ENCODE results near the gene C9. TPM values are rescaled to one million over a fixed set of nuclear protein-coding genes. Genes with fewer than 3 reads are reported as not detected.
"Not testable (repeated sequence)": the region's sequence is repeated elsewhere in the genome, so short reads cannot be mapped to it uniquely, and the experiment has no call there.

C9 gene
- polyA plus RNA-seq, 5 donors, result 0.15 TPM; not detected in 4

DNA sequence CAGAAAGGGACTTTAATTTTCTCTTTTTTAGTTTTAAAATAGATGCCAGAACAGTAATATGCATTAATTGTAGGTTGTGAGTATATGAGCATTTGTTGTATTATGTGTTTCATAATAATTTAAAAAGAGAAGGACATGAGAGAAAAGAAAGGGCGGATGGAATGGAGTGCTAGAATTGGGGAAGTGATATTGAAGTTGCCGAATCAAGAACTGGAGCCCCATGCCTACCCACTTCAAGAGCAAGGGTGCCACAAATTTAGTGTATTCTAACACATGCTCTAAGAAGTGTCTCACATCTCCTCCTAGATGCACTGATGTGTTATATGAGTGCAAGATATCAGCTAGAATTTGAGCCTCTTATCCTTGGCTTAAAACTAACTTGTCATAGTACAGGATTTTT is 101.3 kb downstream of the C9 start:
- DNase-seq, result no peak

DNA sequence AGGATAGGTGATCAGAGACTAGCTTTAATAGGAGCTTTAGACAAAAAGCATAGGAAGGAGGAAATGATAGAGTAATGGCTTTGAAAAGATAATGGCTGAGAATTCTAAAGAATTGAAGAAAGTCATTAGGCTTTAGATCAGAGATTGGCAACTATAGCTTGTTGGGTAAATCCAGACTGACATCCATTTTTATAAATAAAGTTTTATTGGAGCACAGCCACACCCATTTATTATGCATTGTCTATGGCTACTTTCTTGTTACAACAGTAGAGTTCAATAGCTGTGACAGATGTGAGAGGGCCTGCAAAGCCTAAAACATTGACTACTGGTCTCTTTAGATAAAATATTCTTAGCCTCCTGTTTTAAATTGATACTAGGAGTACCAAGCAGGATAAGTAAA is 104.2 kb downstream of the C9 start:
- DNase-seq, result no peak

DNA sequence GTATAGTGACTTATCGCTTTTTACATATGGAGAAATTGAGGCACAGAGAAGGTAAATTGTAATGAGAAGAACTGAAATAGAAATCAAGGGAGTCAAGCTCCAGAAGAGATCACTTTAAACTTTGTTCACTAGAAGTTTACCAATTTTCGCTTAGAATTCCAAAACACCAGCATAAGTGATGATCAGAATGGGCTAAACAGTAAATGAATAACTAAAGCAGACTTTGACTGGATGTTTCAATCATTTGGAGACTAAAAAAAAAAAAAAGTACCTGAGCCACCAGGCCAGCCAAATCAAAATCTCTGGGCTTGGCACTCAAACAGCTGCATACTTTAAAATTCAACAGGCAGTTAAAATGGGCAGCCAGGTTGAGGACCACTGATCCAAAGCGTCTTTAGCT is 106.7 kb downstream of the C9 start:
- DNase-seq, result no peak

DNA sequence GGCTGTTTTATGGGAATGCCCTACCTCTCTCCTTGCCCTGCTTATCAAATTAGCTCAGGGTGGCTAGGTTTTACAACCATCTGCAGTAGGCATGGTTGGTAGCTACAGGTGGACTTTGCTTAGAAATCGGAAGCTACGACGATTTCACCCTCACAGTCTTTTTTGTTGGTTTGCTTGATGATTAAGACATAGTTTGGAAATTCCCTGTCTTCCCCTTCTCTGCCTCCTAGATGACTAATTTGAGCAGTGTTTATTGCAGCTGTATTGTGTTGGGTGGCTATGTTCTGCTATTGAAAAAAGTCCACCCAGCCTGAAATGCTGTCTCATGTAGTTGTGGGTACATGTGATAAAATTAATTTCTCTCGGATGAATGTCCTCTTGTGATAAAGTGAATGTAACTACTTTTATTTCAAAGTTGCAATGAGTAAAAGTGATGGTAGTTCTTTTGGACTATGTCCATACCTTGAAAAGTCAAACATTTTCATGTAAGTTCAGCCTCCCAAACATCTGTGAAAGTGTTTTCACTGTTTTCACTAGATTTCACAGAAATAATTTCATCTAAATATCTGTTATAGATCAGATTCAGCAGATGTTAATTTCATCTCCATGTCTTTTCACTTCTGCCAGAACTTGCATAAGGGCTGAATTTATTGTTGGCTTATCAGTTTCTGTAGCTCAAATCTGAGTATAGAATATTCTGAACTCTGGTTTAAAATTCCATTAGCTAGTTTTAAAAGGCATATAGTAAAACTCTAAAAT is 107.6 kb downstream of the C9 start:
- no peak for DNase-seq

DNA sequence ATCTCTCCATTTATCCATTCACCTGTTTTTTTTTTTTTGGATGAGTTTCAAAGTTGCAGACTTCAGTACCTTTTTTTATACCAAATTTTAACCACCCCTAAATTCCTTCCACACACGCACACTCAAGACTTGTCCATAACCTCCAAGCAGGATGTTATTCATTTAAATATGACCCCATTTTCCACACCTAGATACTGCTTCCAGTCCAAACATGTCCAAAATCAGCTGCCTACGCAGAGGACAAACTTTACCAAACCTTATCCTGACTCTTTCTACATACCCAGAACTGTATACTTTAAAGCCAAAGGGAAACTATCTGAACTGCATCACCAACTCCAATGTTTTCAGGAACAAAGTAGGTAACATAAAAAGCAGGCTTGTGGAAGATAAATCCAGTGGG is 108.9 kb downstream of the C9 start:
- no peak for DNase-seq

DNA sequence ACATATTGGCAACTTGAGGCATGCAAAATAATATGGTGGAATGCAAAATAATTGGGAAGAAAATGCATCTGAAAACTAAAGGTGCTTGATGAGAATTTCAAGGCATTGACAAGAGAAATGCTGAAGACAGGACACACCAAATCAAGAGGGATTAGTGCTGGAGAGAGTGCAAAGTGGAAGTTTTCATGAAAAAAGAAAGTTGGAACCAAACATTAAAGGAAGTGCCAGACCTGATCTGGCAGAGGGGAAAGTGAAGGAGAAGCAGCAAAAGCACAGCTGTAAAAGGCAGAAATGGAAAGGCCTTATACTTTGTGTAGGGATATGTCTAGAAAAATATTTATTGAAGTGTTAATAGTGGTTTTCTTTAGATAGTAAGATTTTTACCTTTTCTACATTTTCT is 109.6 kb downstream of the C9 start:
- no peak for DNase-seq

DNA sequence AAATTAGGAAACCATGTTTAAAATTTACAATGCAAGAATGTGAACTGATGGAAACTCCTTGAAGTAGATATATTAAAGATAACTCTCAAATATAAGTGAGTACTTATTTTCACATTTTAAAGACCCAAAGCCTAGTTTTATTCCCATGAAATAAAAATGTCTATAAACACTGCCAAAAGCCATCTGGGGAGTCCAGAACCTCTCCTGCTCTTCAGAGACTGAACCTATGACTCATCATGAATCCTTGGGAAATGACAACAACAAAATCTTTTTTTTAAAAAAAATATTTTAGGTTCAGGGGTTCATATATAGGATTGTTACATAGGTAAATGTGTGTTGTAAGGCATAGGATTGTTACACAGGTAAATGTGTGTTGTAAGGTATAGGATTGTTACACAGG is 111.1 kb downstream of the C9 start:
- DNase-seq, result no peak

DNA sequence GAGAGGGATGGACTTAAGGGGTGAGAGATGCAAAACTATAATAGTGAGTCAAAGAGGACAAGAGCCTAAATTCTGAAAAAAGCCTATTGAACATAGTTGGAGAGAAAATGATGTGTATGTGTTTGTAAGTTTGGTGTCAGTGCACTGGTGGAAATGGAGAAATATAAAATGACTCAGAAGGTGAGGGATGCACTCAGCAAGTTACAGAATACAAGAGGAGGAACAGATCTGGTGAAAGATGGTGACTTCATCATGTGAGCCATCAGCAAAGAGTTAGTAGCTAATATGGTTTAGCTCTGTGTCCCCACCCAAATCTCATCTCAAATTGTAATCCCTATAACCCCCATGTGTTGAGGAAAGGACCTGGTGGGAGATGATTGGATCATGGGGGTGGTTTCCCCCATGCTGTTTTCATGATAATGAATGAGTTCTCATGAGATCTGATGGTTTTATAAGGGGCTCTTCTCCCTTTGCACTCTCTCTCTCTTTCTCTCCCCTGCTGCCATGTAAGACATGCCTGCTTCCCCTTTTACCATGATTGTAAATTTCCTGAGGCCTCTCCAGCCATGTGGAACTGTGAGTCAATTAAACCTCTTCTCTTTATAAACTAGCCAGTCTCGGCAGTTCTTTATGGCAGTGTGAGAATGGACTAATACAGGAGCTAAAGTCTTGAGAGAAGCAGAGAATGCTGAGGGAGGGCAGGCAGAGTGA is 114.6 kb downstream of the C9 start:
- DNase-seq, result no peak

DNA sequence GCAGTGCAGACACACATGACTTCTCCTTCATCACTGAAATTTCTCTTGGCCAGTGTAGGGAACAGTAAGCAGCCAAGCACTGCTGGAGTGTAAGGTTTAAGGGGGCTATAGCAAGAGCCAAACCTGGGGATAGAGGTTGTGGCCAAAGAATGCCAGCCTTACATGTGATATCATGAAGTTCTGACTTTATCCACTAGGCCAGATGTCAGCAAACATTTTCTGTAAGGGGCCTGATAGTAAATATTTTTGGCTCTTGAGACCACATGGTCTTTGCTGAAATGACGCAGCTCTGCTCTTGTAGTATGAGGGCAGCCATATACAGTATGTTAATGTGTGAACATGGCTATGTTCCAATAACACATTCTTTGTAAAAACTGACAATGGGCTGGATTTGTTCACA is 115.2 kb downstream of the C9 start:
- no peak for DNase-seq

DNA sequence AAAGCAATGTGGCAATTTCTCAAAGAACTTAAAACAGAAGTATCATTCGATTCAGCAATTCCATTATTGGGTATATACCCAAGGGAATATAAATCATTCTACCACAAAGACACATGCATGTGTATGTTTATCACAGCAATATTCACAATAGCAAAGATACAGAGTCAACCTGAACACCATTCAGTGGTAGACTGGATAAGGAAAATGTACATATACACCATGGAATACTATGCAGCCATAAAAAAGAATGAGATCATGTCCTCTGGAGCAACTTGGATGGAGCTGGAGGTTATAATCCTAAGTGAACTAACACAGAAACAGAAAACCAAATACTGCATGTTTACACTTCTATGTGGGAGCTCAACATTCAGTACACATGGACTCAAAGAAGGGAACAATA is 123.5 kb downstream of the C9 start:
- no peak for DNase-seq

DNA sequence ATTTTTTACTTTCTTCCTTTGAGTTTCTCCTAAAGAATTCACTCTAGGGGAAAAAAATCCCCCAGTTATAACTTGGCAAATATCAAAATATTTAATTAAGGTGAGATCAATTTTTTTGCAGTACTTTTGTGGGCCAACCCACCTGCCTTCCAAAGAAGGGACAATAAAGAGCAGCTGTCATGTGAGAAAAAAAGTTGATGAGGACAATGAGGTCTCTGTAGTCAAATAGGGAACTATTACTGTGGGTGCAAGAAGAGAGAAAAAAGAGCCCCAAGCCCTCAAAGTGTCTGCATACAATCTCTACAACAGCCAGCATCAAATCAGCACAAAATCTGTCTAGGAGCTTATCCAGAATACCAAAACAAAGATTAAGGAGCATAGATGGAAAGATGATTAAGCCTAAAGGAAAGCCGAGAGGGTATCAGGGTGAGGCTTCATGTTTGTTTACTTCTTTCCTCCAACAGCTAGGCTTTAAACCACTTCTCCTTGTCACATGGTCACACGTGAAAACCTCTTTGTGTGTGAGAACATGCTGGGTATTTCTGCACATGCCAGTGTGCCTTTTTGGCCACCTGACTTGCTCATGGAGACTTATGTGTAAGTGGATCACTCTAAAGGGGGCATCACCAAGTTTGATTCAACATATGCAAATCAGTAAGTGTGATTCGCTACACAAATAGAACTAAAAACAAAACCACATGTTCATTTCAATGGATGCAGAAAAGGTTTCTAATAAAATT is 125.8 kb downstream of the C9 start:
- DNase-seq, result no peak

DNA sequence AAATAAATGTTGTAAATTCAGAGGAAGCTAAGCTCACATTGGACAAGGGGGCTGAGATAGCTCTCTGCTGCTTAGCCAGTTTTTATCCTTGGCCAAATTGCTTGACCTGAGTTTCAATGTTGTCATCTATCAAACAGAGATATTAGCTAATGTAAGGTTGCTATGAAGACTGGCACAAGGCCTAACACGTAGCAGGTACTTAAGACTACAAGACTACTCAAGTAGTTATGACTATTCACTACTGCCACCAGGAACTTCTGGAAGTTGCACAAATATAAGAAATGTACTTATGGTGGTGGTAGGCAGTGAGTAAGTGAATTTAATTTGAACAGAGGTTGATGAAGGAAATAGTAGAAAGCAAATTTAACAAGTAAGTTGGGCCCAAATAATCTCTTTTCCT is 127.6 kb downstream of the C9 start:
- no peak for DNase-seq

DNA sequence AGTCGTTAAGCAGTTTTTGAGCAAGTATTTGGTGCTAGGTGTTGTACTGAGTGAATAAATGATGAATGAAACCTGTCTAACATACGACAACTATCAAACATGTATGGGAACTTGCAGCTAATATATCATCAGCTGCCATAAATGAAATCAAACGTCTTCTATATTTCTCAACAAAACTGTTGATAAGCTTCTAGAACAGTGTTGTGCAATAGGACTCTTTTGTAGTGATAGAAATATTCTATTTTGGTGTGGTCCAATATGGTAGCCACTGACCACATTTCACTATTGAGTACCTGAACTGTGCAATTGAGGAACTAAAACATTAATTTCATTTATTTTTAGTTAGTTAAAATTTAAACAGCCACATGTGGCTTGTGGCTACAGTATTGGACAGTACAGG is 128.6 kb downstream of the C9 start:
- no peak for DNase-seq

DNA sequence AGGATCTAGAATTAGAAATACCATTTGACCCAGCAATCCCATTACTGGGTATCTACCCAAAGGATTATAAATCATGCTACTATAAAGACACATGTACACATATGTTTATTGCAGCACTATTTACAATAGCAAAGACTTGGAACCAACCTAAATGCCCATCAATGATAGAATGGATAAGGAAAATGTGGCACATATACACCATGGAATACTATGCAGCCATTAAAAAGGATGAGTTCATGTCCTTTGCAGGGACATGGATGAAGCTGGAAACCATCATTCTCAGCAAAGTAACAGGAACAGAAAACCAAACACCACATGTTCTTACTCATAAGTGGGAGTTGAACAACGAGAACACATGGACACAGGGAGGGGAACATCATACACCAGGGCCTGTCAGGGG is 129.8 kb downstream of the C9 start:
- not testable (repeated sequence) for DNase-seq

Other genes with a start within 250 kb of the C9 start
- gene FYB1, start 144.9 kb downstream of the C9 start, polyA plus RNA-seq (ENCODE audit: insufficient read depth in 1 of 5, insufficient read length in 5 of 5, low replicate concordance in 1 of 5), result 1 to 10 TPM; 2.2 to 5.2 (median 3.9) TPM
- gene DAB2, start 60.5 kb upstream of the C9 start, polyA plus RNA-seq (ENCODE audit: insufficient read depth in 1 of 5, insufficient read length in 5 of 5, low replicate concordance in 1 of 5), result 100 to 1,000 TPM in 3 of 5 donors, 10 to 100 TPM in 2; 91.9 to 148 (median 101) TPM